HT1080 (cell line): ENCODE measurements around the gene VPS36. TPM values are rescaled to one million over a fixed set of nuclear protein-coding genes. Genes with fewer than 3 reads are reported as not detected.
"Not testable (repeated sequence)": the region's sequence is repeated elsewhere in the genome, so short reads cannot be mapped to it uniquely, and the experiment has no call there.

Experiments
- DNase-seq: peaks from one replicate; pipeline ENCODE4 v3.0.0-alpha.2; 2015; ENCODE audit warnings: low read depth
- polyA plus RNA-seq, 2 experiments: library from polyadenylated mRNA; depleted of rRNA; stranded (reverse); fragments of >200 nt; gene quantifications; 2 replicates each; pipeline ENCODE4 v1.2.3, GENCODE V29; 2015
- total RNA-seq: library from RNA; depleted of rRNA; stranded (reverse); fragments of >200 nt; shearing (Covaris generic); gene quantifications from 2 replicates; pipeline ENCODE4 v1.2.3, GENCODE V29; 2014; rRNA removed

The VPS36 gene, protein sequence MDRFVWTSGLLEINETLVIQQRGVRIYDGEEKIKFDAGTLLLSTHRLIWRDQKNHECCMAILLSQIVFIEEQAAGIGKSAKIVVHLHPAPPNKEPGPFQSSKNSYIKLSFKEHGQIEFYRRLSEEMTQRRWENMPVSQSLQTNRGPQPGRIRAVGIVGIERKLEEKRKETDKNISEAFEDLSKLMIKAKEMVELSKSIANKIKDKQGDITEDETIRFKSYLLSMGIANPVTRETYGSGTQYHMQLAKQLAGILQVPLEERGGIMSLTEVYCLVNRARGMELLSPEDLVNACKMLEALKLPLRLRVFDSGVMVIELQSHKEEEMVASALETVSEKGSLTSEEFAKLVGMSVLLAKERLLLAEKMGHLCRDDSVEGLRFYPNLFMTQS
- 21.8 and 24.5 TPM in 2 replicates for total RNA-seq
- 18.1 and 25.4 TPM in 2 replicates for polyA plus RNA-seq (2015; cell fraction: cytosol; rRNA removed)
- polyA plus RNA-seq (2015; cell fraction: nucleus; rRNA removed) = 80.8 and 88.5 TPM in 2 replicates

GRCh38 chr13:52450012-52450792, at the start of gene VPS36:
TSS of gene VPS36 (minus strand) at chr13:52450634. CDS start at chr13:52450594, 40 bp downstream.
- peak; percentile 91 for DNase-seq

GRCh38 chr13:52497979-52498378, 47.5 kb upstream of the VPS36 start:
- not testable (repeated sequence) for DNase-seq

DNA sequence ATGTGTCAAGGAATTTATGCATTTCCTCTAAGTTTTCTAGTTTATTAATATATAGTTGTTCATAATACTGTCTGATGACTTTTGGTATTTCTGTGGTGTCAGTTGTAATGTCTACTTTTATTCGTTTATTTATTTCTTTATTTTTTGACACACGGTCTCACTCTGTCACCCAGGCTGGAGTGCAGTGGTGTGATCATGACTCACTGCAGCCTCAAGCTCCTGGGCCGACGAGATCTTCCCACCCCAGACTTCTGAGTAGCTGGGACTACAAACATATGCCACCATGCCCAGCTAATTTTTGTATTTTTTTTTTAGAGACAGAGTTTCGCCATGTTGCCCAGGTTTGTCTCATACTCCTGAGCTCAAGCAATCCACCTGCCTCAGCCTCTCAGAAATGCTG, 43.8 kb upstream of the VPS36 start:
- peak; percentile 46 for DNase-seq

DNA sequence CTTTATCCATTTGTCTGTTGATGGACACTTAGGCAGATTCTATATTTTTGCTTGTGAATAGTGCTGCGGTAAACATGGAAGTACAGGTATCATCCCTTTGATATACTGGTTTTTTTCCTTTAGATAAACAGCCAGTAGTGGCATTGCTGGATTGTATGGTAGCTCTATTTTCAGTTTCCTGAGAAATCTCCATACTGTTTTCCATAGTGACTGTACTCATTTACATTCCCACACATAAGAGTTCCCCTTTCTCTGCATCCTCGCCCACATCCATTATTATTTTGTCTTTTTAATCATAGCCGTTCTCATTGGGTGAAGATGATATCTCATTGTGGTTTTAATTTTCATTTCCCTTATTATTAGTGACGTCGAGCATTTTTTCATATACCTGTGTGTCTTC, 40.6 kb upstream of the VPS36 start:
- DNase-seq = not testable (repeated sequence)

DNA sequence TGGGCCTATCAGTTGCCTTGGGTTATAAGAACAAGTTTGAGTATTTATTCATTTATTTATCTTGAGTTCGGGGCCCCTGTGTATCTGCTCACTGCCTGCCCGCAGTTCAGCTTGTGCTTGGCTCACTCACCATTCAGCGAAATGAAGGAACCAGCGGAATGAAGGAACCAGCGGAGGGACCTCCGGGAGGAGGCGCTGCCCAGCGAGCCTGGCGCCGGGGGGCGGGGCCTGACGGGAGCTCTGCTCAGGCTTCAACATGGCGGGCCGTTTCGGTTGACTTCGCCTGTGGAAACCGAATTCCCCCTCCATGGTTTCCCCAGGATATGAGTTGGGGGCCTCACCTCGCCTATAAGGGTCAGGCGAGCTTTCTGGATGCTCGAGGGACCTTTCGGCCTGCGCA, 38.3 kb upstream of the VPS36 start:
- DNase-seq = not testable (repeated sequence)

GRCh38 chr13:52487078-52487477, 36.6 kb upstream of the VPS36 start:
- not testable (repeated sequence) for DNase-seq

GRCh38 chr13:52480677-52481428, 30.4 kb upstream of the VPS36 start:
- not testable (repeated sequence) for DNase-seq

GRCh38 chr13:52468487-52468886, 18.1 kb upstream of the VPS36 start:
- not testable (repeated sequence) for DNase-seq

DNA sequence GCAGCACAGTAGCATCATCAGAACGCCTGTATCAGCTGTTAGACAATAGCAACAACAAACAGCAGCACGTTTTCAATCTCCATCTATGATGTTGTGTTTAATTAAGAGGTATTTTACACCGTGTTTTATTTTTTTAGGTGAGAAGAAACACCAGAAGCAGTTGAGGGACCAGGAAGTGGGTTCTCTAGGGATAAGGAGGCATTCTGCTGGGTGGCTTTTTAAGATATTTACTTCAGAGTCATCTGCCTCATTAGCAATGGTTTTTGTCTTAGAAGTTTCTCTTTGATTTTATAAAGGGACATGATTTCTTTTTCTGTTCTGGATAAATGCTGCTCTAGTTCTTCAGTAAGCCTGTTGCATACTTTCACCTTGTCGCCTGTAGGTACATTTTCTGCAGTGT, 13.1 kb upstream of the VPS36 start:
- DNase-seq = no peak

- no peak for DNase-seq
Measured at GRCh38 chr13:52461265-52461664, 10.8 kb upstream of the VPS36 start.

- DNase-seq = peak; percentile 89
Measured at GRCh38 chr13:52459668-52460067, 9.2 kb upstream of the VPS36 start.

DNA sequence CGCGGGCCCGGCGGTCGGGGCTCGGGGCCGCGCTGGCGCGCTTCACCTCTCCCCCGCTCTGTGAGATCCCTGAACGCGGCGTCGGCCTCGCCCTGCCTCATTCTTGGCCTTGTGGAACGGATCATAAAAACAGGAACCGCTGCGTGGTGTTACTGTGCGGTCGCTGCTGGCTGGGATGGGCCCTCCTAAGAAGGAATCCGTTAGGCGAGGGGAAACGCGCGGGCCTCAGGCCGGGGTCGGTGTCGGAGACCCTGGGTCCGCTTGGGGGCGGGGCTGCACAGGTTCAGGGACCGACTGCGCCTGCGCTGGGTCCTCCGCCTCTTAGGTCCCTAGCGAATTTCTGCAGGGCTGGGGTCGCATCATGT, 5.2 kb upstream of the VPS36 start:
- no peak for DNase-seq

DNA sequence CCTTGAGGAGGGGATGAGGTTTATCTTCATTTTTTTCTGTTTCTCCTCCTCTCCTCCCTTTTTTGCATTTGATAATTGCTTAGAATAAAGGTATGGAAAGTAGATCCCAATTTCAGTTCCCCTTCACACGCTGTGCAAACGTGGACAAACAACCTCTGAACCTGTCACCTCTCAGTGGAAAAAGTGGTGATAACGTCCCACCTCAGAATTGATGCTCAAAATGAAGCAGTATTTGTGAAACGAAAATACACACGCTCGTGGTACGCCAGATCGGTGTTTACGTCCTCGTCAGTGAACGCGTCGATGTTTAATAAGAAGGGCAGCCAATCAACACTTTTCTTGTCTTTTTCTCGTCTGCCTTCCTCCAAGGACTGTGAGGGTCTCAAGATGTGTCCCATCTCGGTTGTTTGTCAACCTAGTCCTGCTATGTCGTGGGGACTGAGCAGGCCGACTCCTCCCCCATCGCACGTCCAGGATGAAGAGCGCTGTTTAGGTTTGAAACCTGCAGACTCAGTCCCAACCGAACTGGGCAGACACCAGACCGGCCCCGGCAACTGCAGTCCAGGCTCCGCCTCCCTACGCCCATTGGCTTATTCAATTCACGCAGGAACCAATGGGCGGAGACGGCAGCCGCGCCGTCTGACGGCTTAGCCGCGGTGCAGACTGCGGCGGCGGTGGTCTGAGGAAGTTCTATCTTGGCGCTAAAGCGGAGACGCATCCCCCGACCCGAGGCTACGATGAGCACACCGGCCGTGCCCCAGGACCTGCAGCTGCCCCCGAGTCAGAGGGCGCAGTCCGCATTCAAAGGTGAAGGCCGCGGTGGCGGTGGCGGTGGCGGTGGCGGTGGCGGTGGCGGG, 4.6 kb upstream of the VPS36 start, which contains the start of gene CKAP2:
CKAP2 (plus strand) TSS at position 659 of the 857 bp plus-strand sequence; CDS start at position 738, 79 bp downstream.
- peak; percentile 95 for DNase-seq

DNA sequence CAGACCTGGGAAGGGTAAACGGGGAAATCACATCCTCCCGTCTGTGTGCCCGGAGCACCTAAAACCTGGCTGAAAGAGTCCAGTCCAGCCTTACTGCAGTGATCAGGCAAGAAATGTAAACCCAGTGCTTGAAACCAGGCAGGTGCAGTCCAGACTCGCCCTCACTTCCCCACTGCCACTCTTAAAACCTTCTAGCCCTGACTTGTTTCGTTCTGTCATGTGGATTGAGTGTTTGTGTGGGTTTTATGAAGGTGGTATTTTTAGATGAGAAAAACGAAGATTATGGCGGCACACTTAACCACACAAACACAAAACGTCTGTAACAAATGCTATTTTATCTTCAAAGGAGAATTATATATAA, 4.0 kb upstream of the VPS36 start:
- peak; percentile 34 for DNase-seq

DNA sequence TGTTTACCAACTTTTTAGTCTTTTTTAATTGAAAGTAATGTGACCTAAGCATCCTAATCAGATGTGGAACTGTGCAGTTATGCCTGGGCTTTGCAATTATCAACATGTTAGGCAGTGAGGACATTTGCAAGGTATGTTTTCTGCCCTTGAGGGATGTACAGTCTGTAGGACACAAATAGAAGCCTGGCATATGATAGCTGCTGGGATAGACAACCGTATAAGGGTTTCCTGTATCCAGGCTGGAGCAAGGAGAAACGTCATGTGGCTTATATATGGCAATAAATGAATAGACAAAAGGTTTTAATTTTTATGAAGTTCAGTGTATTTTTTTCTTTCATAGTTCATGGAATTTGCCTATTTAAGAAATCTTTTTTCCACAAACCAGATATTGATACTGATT, 2.0 kb upstream of the VPS36 start:
- no peak for DNase-seq

GRCh38 chr13:52451135-52451804, 836 bp upstream of the VPS36 start:
- no peak for DNase-seq

DNA sequence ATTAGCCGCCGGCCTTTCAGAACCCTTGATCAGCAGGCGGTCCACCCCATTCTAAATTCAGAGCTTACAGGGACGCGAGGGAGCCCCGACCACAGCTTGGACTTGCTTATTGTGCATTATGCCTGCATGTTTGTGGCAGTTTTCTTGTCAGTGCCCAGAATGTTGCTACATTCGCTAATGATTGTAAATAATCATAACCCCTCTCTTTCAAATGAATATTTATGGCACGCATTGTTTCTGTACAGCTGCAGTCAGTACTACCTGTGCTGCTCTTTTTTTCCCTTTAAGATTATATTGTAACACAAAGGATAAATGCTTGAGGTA, 321 bp upstream of the VPS36 start:
- DNase-seq = no peak

DNA sequence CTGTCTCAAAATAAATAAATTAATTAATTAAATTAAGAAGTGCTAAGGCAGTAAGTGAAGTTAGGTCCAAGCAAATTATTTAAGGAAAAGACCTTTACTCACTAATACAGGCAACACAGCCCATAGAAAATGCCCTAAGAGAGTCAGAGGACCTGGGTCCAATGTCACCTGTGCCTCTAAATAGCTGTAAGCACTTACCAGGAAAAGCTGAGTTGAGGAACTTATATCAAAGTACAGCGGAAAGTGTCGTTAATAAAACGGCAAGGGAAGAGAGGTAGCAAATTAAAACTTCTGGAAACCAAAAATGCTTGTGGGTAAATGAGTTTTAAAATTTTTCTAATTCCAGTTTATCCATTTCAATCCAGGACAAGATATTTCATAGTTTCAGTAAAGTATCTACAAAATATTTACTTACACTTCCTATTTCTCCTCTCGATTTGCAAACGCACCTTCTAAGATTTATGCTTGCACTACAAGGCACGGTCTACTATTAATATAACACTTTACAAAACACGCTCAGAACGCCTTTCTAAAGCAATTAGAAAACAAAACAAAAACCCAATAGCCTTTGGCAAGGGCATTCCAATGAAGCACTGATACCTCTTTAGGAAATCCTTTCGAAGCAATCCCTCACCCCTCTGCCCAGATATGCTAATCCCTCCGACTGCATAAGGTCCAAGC, 963 bp downstream of the VPS36 start:
- DNase-seq = no peak

GRCh38 chr13:52447815-52448552, 2.5 kb downstream of the VPS36 start:
- no peak for DNase-seq
